Sigmoid colon (tissue), 7 donors: Measurements from ENCODE around the gene KCTD12. TPM values are rescaled to one million over a fixed set of nuclear protein-coding genes. Genes with fewer than 3 reads are reported as not detected.

Experiments used
- DNase-seq: peaks from one replicate; pipeline ENCODE4 v3.0.0-alpha.2; 2019
- H3K27ac ChIP-seq, 4 donors: fragments of 200-600 bp; sonication (generic); one replicate each; pipeline ENCODE4 v1.5.1; 2016 to 2019; ENCODE audit warnings: mild to moderate bottlenecking in 1 of 4
- H3K27me3 ChIP-seq, 3 donors: fragments of 200-600 bp; sonication (generic); one replicate each; pipeline ENCODE4 v1.5.1; 2019; ENCODE audit warnings: mild to moderate bottlenecking in 1 of 3
- H3K36me3 ChIP-seq, 4 donors: fragments of 200-600 bp; sonication (generic); one replicate each; pipeline ENCODE4 v1.5.1; 2016 to 2019
- H3K4me1 ChIP-seq, 4 donors: fragments of 200-600 bp; sonication (generic); one replicate each; pipeline ENCODE4 v1.5.1; 2017 to 2019
- H3K4me3 ChIP-seq, 4 donors: fragments of 200-600 bp; sonication (generic); one replicate each; pipeline ENCODE4 v1.5.1; 2017 to 2019; ENCODE audit warnings: mild to moderate bottlenecking in 2 of 4, moderate library complexity in 1 of 4
- H3K9me3 ChIP-seq, 4 donors: fragments of 200-600 bp in 3 of 4; sonication (generic) in 3 of 4; one replicate each; pipeline versions ENCODE4 v1.5.1 to v1.6.1; 2013 to 2019
- EP300 ChIP-seq, 4 donors: sonication (generic); formaldehyde crosslinking; IDR thresholded peaks; one replicate each; pipeline ENCODE4 v1.6.1; 2017; ENCODE audit warnings: antibody characterized with exemption in 4 of 4
- POLR2A ChIP-seq, 2 donors: fragments of 450-650 bp; IDR thresholded peaks; one replicate each; pipeline ENCODE4 v1.6.1; 2016; ENCODE audit warnings: antibody characterized with exemption in 2 of 2, mild to moderate bottlenecking in 2 of 2, moderate library complexity in 2 of 2
- POLR2AphosphoS5 ChIP-seq, 4 donors: sonication (generic); formaldehyde crosslinking; IDR thresholded peaks; one replicate each; pipeline ENCODE4 v1.6.1; 2017; ENCODE audit warnings: antibody characterized with exemption in 4 of 4
- whole genome bisulfite sequencing, 2 donors: extraction: QIAGEN DNeasy Blood & Tissue Kit; methylation state at CpG; one replicate each; pipeline ENCODE4 v1.1.7; 2013; 5-methylcytosine and 5-hydroxymethylcytosine counted together
- intact Hi-C: fragments of 100-400 bp; cut with DNase I; formaldehyde crosslinking; loops from one replicate; pipeline ENCODE4 v1.15.1; 2023
- polyA plus RNA-seq, 3 donors: library from polyadenylated mRNA; stranded (reverse); fragments of 200-250 nt; gene quantifications; one replicate each; pipeline ENCODE4 v1.2.3, GENCODE V29; 2013
- total RNA-seq, 4 donors: library from RNA; depleted of rRNA; stranded (reverse); fragments of >200 nt; gene quantifications; one replicate each; pipeline ENCODE4 v1.1.0, GENCODE V29; 2016
- TF ChIP-seq, protein P1 (sequence below), 4 experiments: fragments of 450-650 bp in 3 of 4; fragments of 200-600 bp in 1 of 4; IDR thresholded peaks; one replicate each; pipeline ENCODE4 v1.5.1; 2016 to 2019; ENCODE audit warnings: antibody characterized with exemption in 4 of 4, mild to moderate bottlenecking in 3 of 4, moderate library complexity in 2 of 4
- donor health status: healthy with polysubstance abuse.
- donor health status: Bipolar disorder and iron deficiency.
- donor health status: healthy.

The KCTD12 gene
- total and polyA plus RNA-seq, 7 donors, result 14.8 to 129 (median 77.3) TPM

DNA sequence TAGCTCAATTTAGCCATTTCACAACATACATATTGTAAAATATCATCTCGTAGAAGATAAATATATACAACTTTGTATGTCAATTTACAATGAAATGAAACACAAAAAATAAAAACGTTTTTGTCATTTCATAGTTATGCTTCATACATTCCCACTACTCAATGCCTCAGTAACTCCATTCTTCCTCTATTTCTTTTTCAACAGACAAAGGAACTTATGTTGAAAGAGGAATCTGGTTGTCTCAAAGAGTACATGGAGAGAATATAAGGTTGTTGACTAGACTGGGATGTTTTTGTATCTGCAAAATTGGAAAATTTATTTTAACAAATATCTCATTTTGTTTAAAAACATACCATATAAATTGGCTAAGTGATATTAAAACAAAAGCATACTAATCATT lies 12.8 kb downstream of the KCTD12 start:
- Histone ChIP-seq H3K36me3 (no peaks in the 10 kb centered on the region), H3K9me3 (no peaks in the 10 kb centered on the region), H3K4me3 (no peak overlapping the region), H3K4me1 (peaks cover 0 to 9% (median 3%) of the 10 kb centered on the region in 4 donors), H3K27me3 (no peaks in the 10 kb centered on the region), H3K27ac (peak overlapping the region in 2 of 4 donors; percentile 18 to 22)
- 67 to 76% methylated on average over 2 of the region's 2 CpGs for WGBS, 2 donors
- intact Hi-C loops, result no loop called here
- DNase-seq, result no peak
- no peak for TF ChIP-seq EP300 (IDR thresholded peaks at IDR 0.05)

DNA sequence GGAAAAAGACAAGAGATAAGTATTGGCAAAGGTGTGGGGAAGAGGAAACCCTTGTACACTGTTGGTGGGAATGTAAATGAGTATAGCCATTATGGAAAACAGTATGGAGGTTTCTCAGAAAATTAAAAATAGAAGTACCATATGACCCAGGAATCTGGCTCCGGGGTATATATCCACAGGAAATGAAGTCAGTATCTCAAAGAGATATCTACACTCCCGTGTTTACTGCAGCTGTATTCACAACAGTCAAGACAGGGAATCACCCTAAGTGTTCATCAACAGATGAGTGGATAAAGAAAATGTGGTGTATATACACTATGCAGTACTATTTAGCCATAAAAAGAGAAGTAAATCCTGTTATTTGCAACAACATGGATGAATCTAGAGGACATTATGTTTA lies 13.5 kb downstream of the KCTD12 start:
- no peak for DNase-seq
- Histone ChIP-seq H3K27ac (peak overlapping the region in 1 of 4 donors; percentile 18), H3K36me3 (no peaks in the 10 kb centered on the region), H3K4me1 (peaks cover 0 to 9% (median 3%) of the 10 kb centered on the region in 4 donors), H3K27me3 (no peaks in the 10 kb centered on the region), H3K4me3 (no peak overlapping the region), H3K9me3 (no peaks in the 10 kb centered on the region)
- WGBS, 2 donors, result 72 to 75% methylated on average over 2 of the region's 2 CpGs
- intact Hi-C loops, result no loop called here
- no peak for TF ChIP-seq EP300 (IDR thresholded peaks at IDR 0.05)
- no peak for TF ChIP-seq POLR2A (IDR thresholded peaks at IDR 0.05)
- TF ChIP-seq, protein P1, sequence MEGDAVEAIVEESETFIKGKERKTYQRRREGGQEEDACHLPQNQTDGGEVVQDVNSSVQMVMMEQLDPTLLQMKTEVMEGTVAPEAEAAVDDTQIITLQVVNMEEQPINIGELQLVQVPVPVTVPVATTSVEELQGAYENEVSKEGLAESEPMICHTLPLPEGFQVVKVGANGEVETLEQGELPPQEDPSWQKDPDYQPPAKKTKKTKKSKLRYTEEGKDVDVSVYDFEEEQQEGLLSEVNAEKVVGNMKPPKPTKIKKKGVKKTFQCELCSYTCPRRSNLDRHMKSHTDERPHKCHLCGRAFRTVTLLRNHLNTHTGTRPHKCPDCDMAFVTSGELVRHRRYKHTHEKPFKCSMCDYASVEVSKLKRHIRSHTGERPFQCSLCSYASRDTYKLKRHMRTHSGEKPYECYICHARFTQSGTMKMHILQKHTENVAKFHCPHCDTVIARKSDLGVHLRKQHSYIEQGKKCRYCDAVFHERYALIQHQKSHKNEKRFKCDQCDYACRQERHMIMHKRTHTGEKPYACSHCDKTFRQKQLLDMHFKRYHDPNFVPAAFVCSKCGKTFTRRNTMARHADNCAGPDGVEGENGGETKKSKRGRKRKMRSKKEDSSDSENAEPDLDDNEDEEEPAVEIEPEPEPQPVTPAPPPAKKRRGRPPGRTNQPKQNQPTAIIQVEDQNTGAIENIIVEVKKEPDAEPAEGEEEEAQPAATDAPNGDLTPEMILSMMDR (IDR thresholded peaks at IDR 0.05), result no peak
- no peak for TF ChIP-seq POLR2AphosphoS5 (IDR thresholded peaks at IDR 0.05)

DNA sequence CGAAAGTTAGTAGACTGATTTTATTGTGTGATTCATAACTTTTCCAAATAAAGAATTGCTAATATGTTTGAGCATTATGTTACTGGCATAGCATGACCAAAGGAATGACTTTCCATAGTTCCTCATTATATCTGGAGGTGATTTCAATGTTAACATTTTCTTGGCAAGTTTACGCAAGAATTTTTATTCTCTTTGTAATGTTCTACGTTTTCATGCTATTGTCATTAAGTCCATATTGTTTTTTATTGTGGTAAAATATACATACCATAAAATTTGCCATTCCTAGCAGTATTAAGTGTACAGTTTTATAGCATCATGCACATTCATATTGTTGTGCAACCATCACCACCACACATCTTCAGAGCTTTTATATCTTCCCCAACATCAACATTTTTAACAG lies 14.8 kb downstream of the KCTD12 start:
- intact Hi-C loops, result no loop called here
- H3K9me3 ChIP-seq, result no peaks in the 10 kb centered on the region
- no peak overlapping the region for H3K4me3 ChIP-seq
- TF ChIP-seq, protein P1 (IDR thresholded peaks at IDR 0.05), result no peak
- TF ChIP-seq EP300 (IDR thresholded peaks at IDR 0.05), result no peak
- TF ChIP-seq POLR2A (IDR thresholded peaks at IDR 0.05), result no peak
- TF ChIP-seq POLR2AphosphoS5 (IDR thresholded peaks at IDR 0.05), result no peak
- DNase-seq, result no peak
- no peak overlapping the region for H3K27ac ChIP-seq
- WGBS, 2 donors, result 68 to 86% methylated on average over 3 of the region's 3 CpGs
- H3K27me3 ChIP-seq, result no peaks in the 10 kb centered on the region
- H3K36me3 ChIP-seq, result no peaks in the 10 kb centered on the region
- peaks cover 0 to 9% (median 3%) of the 10 kb centered on the region in 4 donors for H3K4me1 ChIP-seq

DNA sequence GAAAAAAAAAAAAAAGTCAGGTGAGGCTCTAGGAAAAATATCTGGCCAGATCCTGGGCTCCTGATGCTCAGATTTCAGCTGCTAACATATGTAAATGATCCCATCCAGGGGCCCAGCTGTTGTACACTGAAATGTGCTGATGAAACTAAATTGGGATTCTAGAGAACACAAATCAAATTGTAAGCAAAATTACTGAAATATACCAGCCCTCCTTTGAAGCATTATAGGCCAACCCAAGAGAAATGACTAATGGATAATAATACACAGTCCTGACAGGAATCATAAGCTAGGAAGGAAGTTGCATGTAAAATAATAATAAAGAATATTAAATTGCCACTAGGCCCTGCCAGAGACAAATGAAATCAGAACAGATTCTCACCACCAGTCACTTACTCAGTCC lies 17.8 kb downstream of the KCTD12 start:
- DNase-seq, result no peak
- no peaks in the 10 kb centered on the region for H3K36me3 ChIP-seq
- H3K27me3 ChIP-seq, result no peaks in the 10 kb centered on the region
- H3K27ac ChIP-seq, result no peak overlapping the region
- H3K4me3 ChIP-seq, result no peak overlapping the region
- intact Hi-C loops, result no loop called here
- TF ChIP-seq EP300 (IDR thresholded peaks at IDR 0.05), result no peak
- no peaks in the 10 kb centered on the region for H3K9me3 ChIP-seq
- H3K4me1 ChIP-seq, result peaks cover 0 to 9% (median 3%) of the 10 kb centered on the region in 4 donors

DNA sequence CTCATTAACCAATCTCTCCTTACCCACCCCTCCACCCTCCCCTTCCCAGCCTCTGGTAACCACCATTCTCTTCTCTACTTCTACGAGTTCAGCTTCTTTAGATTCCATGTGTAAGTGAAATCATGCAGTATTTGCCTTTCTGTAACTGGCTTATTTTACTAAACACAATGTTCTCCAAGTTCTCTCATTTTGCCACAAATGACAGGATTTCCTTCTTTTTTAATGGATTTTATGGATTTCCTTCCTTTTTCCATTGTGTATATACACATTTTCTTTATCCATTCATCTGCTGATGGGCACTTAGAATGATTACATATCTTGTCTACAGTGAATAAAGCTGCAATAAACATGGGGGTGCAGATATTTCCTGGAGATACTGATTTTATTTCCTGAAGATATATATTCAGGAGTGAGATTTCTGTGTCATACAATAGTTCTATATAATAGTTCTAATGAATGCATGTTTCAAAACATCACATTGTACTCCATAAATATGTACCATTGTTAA lies 20.2 kb downstream of the KCTD12 start:
- WGBS, 2 donors, result 75 to 81% methylated on average over 1 of the region's 1 CpG
- Histone ChIP-seq H3K27ac (no peak overlapping the region), H3K36me3 (no peaks in the 10 kb centered on the region), H3K27me3 (no peaks in the 10 kb centered on the region), H3K9me3 (no peaks in the 10 kb centered on the region), H3K4me1 (peaks cover 0 to 9% (median 3%) of the 10 kb centered on the region in 4 donors), H3K4me3 (no peak overlapping the region)
- intact Hi-C loops, result no loop called here
- TF ChIP-seq POLR2A (IDR thresholded peaks at IDR 0.05), result no peak
- TF ChIP-seq, protein P1 (IDR thresholded peaks at IDR 0.05), result no peak
- no peak for TF ChIP-seq EP300 (IDR thresholded peaks at IDR 0.05)
- no peak for TF ChIP-seq POLR2AphosphoS5 (IDR thresholded peaks at IDR 0.05)
- DNase-seq, result no peak

DNA sequence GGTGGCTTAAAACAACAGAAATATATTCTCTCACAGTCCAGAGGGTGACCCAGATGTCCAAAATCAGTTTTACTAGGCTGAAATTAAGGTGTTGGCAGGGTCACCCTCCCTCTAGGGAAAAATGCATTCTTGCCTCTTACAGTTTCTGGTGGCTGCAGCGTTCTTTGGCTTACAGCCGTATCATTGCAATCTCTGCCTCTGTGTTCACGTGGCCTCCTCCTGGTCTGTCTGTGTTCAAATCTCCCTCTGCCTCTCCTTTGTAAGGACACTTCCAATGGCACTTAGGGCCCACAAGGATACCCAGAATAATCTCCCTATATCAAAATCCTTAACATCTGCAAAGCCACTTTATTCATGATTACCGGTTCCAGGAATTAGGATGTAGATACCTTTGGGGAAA lies 21.1 kb downstream of the KCTD12 start:
- no peak for DNase-seq
- intact Hi-C loops, result no loop called here
- WGBS, 2 donors, result 86 to 92% methylated on average over 4 of the region's 4 CpGs

More for the DNA sequence above, 21.1 kb downstream of the KCTD12 start:
- Histone ChIP-seq H3K4me3 (no peak overlapping the region), H3K27me3 (no peaks in the 10 kb centered on the region), H3K4me1 (peaks cover 0 to 2% (median under 1%) of the 10 kb centered on the region in 4 donors), H3K27ac (no peak overlapping the region), H3K36me3 (no peaks in the 10 kb centered on the region), H3K9me3 (no peaks in the 10 kb centered on the region)
- no peak for TF ChIP-seq POLR2AphosphoS5 (IDR thresholded peaks at IDR 0.05)
- TF ChIP-seq POLR2A (IDR thresholded peaks at IDR 0.05), result no peak
- TF ChIP-seq EP300 (IDR thresholded peaks at IDR 0.05), result no peak
- TF ChIP-seq, protein P1 (IDR thresholded peaks at IDR 0.05), result no peak
